GM12878 (cell line): ENCODE results near the gene TBC1D10B. TPM values are rescaled to one million over a fixed set of nuclear protein-coding genes. Genes with fewer than 3 reads are reported as not detected.

Experiments used
- CBFB ChIP-seq: IDR thresholded peaks from 2 replicates; pipeline ENCODE4 v1.6.1; 2016; ENCODE audit warnings: antibody characterized with exemption, low read depth
- FOS ChIP-seq: IDR thresholded peaks from 3 replicates; pipeline ENCODE4 v1.6.1; 2011; ENCODE audit warnings: borderline replicate concordance; ENCODE audit not compliant: insufficient read length; ENCODE audit errors: extremely low read depth
- NBN ChIP-seq: fragments of 450-650 bp; IDR thresholded peaks from 2 replicates; pipeline ENCODE4 v1.6.1; 2016
- NR2C2 ChIP-seq: IDR thresholded peaks from 2 replicates; pipeline ENCODE4 v1.6.1; 2011; ENCODE audit warnings: borderline replicate concordance, low read depth; ENCODE audit not compliant: control insufficient read depth, insufficient read length
- POLR2AphosphoS5 ChIP-seq: IDR thresholded peaks from 2 replicates; pipeline ENCODE4 v1.6.1; 2011; ENCODE audit warnings: mild to moderate bottlenecking, low read length, inconsistent platforms
- SREBF2 ChIP-seq: IDR thresholded peaks from 2 replicates; pipeline ENCODE4 v1.6.1; 2012; ENCODE audit warnings: mild to moderate bottlenecking, low read length
- TBL1XR1 ChIP-seq: IDR thresholded peaks from 2 replicates; pipeline ENCODE4 v1.6.1; 2012; ENCODE audit warnings: low read depth, low read length, improper control_type of control experiment
- TCF12 ChIP-seq: IDR thresholded peaks from 2 replicates; pipeline ENCODE4 v1.6.1; 2011; ENCODE audit warnings: low read depth, mild to moderate bottlenecking, low read length
- TCF3 ChIP-seq: IDR thresholded peaks from 2 replicates; pipeline ENCODE4 v1.6.1; 2012; ENCODE audit warnings: low read depth, mild to moderate bottlenecking, low read length, borderline replicate concordance; ENCODE audit not compliant: insufficient read depth
- ZNF217 ChIP-seq: fragments of 450-650 bp; IDR thresholded peaks from 2 replicates; pipeline ENCODE4 v1.6.1; 2017; ENCODE audit warnings: antibody characterized with exemption, mild to moderate bottlenecking
- ZNF274 ChIP-seq: IDR thresholded peaks from one replicate; pipeline ENCODE4 v1.8.0; 2011; ENCODE audit not compliant: insufficient read length, insufficient read depth
- polyA plus RNA-seq, 11 experiments: library from polyadenylated mRNA; depleted of rRNA in 4 of 11; unstranded in 6 of 11; stranded (reverse) in 5 of 11; fragments of >200 nt; fragmentation: Nextera tagmentation in 4 of 11; fragmentation: Illumina TruSeq in 1 of 11; extraction: Ambion mirVana in 4 of 11; extraction: Trizol in 1 of 11; gene quantifications; 1 replicate in 1 of 11; 2 replicates in 10 of 11; pipeline versions ENCODE4 v1.2.1 to v1.2.3, GENCODE V29; 2011 to 2016; ENCODE audit warnings: inconsistent platforms in 2 of 11, missing spikeins in 2 of 11, low read depth in 1 of 11
- total RNA-seq, 4 experiments: library from RNA; depleted of rRNA in 3 of 4; stranded (reverse); fragments of >200 nt in 3 of 4; fragmentation: Illumina TruSeq in 1 of 4; extraction: Trizol in 1 of 4; gene quantifications; 2 replicates each; pipeline versions ENCODE4 v1.2.1 to v1.2.3, GENCODE V29; 2013 to 2021
- TF ChIP-seq, protein P1 (sequence below): IDR thresholded peaks from 2 replicates; pipeline ENCODE4 v1.6.1; 2011; ENCODE audit warnings: low read depth, mild to moderate bottlenecking, low read length, moderate library complexity, borderline replicate concordance; ENCODE audit errors: extremely low read depth
- TF ChIP-seq, protein P2 (sequence below): fragments of 450-650 bp; IDR thresholded peaks from 2 replicates; pipeline ENCODE4 v1.6.1; 2017; ENCODE audit warnings: mild to moderate bottlenecking, moderate library complexity
- TF ChIP-seq, protein P3 (sequence below): fragments of 450-650 bp; formaldehyde crosslinking; IDR thresholded peaks from 2 replicates; pipeline ENCODE4 v1.5.0; 2022; ENCODE audit warnings: mild to moderate bottlenecking, missing genetic modification characterization
- TF ChIP-seq, protein P4 (sequence below): IDR thresholded peaks from 2 replicates; pipeline ENCODE4 v1.6.1; 2012; ENCODE audit warnings: low read depth, low read length, improper control_type of control experiment
- TF ChIP-seq, protein P5 (sequence below): IDR thresholded peaks from 2 replicates; pipeline ENCODE4 v1.6.1; 2012; ENCODE audit warnings: mild to moderate bottlenecking, low read depth, low read length

Gene TBC1D10B
- total and polyA plus RNA-seq, 10 of the 15 experiments (the other 5 are each of a cell fraction or from before 2014, with no cell fraction given) = 2.2 to 51.2 (median 11.6) TPM

DNA sequence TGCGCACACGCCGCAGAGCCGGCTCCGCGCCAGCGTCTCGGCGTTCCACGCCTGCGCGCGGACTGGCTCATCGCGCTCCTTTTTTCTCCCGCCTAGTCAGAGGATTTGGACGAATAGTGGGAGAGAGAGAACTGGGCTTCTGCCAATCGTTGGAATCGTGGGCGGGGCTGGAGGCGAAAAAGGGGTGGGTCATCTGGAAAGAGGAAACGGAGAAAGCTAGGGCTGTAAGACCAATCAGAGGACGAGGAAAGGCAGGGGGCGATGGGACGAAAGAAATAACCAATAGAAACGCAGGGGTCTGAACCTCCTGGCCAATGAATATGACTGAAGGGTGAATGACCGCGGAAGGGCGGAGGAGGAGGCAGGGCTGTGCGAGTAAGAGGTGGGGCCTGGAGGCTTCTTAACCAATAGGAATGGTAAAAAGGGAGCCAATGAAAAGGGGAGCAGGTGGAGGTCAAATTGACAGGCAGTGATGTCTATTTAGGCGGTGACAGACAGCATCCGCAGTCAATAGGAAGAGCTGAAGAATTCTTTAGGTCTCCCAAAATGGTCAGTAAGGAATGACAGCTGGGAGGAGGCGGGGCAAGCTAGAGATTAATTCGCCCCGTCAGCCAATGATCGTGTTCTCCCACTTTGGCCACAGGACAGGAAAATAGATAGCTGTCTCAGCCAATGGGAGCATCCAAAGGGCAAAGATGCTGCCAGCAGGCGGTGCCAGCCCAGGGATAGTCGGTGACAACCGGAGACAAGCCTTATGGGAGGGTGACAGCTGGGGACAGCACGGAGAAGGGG lies at the start of gene TBC1D10B (continued):
- TF ChIP-seq NBN = 0 out of 2 replicates have a peak, but pooled peaks have one; percentile 29
- TF ChIP-seq TBL1XR1 = 0 out of 2 replicates have a peak, but pooled peaks have one; percentile 38
- TF ChIP-seq, protein P1, sequence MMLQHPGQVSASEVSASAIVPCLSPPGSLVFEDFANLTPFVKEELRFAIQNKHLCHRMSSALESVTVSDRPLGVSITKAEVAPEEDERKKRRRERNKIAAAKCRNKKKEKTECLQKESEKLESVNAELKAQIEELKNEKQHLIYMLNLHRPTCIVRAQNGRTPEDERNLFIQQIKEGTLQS = no peak
- TF ChIP-seq CBFB = no peak
- no peak for TF ChIP-seq NR2C2
- no peak; the same call in 1 of the 2 replicates for TF ChIP-seq POLR2AphosphoS5
- no peak for TF ChIP-seq ZNF217
- peak; percentile 73; the same call in 1 of the 2 replicates for TF ChIP-seq TCF12
- no peak for TF ChIP-seq SREBF2
- TF ChIP-seq FOS = peak; percentile 94
- TF ChIP-seq, protein P2, sequence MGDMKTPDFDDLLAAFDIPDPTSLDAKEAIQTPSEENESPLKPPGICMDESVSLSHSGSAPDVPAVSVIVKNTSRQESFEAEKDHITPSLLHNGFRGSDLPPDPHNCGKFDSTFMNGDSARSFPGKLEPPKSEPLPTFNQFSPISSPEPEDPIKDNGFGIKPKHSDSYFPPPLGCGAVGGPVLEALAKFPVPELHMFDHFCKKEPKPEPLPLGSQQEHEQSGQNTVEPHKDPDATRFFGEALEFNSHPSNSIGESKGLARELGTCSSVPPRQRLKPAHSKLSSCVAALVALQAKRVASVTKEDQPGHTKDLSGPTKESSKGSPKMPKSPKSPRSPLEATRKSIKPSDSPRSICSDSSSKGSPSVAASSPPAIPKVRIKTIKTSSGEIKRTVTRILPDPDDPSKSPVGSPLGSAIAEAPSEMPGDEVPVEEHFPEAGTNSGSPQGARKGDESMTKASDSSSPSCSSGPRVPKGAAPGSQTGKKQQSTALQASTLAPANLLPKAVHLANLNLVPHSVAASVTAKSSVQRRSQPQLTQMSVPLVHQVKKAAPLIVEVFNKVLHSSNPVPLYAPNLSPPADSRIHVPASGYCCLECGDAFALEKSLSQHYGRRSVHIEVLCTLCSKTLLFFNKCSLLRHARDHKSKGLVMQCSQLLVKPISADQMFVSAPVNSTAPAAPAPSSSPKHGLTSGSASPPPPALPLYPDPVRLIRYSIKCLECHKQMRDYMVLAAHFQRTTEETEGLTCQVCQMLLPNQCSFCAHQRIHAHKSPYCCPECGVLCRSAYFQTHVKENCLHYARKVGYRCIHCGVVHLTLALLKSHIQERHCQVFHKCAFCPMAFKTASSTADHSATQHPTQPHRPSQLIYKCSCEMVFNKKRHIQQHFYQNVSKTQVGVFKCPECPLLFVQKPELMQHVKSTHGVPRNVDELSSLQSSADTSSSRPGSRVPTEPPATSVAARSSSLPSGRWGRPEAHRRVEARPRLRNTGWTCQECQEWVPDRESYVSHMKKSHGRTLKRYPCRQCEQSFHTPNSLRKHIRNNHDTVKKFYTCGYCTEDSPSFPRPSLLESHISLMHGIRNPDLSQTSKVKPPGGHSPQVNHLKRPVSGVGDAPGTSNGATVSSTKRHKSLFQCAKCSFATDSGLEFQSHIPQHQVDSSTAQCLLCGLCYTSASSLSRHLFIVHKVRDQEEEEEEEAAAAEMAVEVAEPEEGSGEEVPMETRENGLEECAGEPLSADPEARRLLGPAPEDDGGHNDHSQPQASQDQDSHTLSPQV = no peak
- TF ChIP-seq, protein P3, sequence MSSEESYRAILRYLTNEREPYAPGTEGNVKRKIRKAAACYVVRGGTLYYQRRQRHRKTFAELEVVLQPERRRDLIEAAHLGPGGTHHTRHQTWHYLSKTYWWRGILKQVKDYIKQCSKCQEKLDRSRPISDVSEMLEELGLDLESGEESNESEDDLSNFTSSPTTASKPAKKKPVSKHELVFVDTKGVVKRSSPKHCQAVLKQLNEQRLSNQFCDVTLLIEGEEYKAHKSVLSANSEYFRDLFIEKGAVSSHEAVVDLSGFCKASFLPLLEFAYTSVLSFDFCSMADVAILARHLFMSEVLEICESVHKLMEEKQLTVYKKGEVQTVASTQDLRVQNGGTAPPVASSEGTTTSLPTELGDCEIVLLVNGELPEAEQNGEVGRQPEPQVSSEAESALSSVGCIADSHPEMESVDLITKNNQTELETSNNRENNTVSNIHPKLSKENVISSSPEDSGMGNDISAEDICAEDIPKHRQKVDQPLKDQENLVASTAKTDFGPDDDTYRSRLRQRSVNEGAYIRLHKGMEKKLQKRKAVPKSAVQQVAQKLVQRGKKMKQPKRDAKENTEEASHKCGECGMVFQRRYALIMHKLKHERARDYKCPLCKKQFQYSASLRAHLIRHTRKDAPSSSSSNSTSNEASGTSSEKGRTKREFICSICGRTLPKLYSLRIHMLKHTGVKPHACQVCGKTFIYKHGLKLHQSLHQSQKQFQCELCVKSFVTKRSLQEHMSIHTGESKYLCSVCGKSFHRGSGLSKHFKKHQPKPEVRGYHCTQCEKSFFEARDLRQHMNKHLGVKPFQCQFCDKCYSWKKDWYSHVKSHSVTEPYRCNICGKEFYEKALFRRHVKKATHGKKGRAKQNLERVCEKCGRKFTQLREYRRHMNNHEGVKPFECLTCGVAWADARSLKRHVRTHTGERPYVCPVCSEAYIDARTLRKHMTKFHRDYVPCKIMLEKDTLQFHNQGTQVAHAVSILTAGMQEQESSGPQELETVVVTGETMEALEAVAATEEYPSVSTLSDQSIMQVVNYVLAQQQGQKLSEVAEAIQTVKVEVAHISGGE (CRISPR knock-in tag) = no peak
- TF ChIP-seq, protein P4, sequence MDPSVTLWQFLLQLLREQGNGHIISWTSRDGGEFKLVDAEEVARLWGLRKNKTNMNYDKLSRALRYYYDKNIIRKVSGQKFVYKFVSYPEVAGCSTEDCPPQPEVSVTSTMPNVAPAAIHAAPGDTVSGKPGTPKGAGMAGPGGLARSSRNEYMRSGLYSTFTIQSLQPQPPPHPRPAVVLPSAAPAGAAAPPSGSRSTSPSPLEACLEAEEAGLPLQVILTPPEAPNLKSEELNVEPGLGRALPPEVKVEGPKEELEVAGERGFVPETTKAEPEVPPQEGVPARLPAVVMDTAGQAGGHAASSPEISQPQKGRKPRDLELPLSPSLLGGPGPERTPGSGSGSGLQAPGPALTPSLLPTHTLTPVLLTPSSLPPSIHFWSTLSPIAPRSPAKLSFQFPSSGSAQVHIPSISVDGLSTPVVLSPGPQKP = peak; percentile 70; the same call in 1 of the 2 replicates
- TF ChIP-seq, protein P5, sequence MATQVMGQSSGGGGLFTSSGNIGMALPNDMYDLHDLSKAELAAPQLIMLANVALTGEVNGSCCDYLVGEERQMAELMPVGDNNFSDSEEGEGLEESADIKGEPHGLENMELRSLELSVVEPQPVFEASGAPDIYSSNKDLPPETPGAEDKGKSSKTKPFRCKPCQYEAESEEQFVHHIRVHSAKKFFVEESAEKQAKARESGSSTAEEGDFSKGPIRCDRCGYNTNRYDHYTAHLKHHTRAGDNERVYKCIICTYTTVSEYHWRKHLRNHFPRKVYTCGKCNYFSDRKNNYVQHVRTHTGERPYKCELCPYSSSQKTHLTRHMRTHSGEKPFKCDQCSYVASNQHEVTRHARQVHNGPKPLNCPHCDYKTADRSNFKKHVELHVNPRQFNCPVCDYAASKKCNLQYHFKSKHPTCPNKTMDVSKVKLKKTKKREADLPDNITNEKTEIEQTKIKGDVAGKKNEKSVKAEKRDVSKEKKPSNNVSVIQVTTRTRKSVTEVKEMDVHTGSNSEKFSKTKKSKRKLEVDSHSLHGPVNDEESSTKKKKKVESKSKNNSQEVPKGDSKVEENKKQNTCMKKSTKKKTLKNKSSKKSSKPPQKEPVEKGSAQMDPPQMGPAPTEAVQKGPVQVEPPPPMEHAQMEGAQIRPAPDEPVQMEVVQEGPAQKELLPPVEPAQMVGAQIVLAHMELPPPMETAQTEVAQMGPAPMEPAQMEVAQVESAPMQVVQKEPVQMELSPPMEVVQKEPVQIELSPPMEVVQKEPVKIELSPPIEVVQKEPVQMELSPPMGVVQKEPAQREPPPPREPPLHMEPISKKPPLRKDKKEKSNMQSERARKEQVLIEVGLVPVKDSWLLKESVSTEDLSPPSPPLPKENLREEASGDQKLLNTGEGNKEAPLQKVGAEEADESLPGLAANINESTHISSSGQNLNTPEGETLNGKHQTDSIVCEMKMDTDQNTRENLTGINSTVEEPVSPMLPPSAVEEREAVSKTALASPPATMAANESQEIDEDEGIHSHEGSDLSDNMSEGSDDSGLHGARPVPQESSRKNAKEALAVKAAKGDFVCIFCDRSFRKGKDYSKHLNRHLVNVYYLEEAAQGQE = no peak
- TF ChIP-seq TCF3 = peak; percentile 85; the same call in 1 of the 2 replicates
- no peak for TF ChIP-seq ZNF274
